ENCODE measurements around the gene ZNF532. TPM values are rescaled to one million over a fixed set of nuclear protein-coding genes. Genes with fewer than 3 reads are reported as not detected.
A peak's percentile ranks its signal among the peaks of the same experiment; 100 is the strongest.

The ZNF532 gene
- total and polyA plus RNA-seq, 3 experiments from 2014 or later = 0.70 to 6.3 (median 6.1) TPM

- Histone ChIP-seq H3K27ac (ENCODE audit: low read depth, low read length) (no peak overlapping the region), H3K4me1 (ENCODE audit: insufficient read depth, low read length) (no peaks in the 10 kb centered on the region), H3K27me3 (ENCODE audit: insufficient read depth, low read length, poor library complexity, severe bottlenecking) (no peaks in the 10 kb centered on the region), H3K36me3 (ENCODE audit: insufficient read depth, low read length) (no peaks in the 10 kb centered on the region), H3K9me3 (ENCODE audit: low read length) (no peaks in the 10 kb centered on the region), H3K4me3 (ENCODE audit: low read length) (no peak overlapping the region)
- Mint-ChIP-seq H3K9me3 (no peaks in the 10 kb centered on the region), H3K4me3 (no peak overlapping the region), H3K4me1 (no peaks in the 10 kb centered on the region), H3K27me3 (peaks cover 2 to 4% of the 10 kb centered on the region in 2 donors), H3K36me3 (peaks cover 0 to 6% (median 0%) of the 10 kb centered on the region in 3 donors), H3K27ac (no peak overlapping the region)
- POLR2A ChIA-PET = no interaction called here
- CTCF ChIA-PET = no interaction called here
- no peak for DNase-seq
Measured at GRCh38 chr18:58951986-58952702, 87.5 kb downstream of the ZNF532 start.

GRCh38 chr18:58952858-58953257 lies 88.2 kb downstream of the ZNF532 start:
- no peaks in the 10 kb centered on the region for H3K4me1 Mint-ChIP-seq
- CTCF ChIA-PET = no interaction called here

GRCh38 chr18:58953627-58954026 lies 89.0 kb downstream of the ZNF532 start:
- H3K4me1 ChIP-seq (ENCODE audit: insufficient read depth, low read length) = no peaks in the 10 kb centered on the region
- H3K36me3 Mint-ChIP-seq = peaks cover 0 to 6% (median 0%) of the 10 kb centered on the region in 3 donors
- no peak overlapping the region for H3K4me3 Mint-ChIP-seq
- H3K27me3 Mint-ChIP-seq = peaks cover 0 to 4% of the 10 kb centered on the region in 2 donors
- no peak overlapping the region for H3K27ac Mint-ChIP-seq
- H3K9me3 ChIP-seq (ENCODE audit: low read length) = no peaks in the 10 kb centered on the region
- POLR2A ChIA-PET = no interaction called here
- no peaks in the 10 kb centered on the region for H3K9me3 Mint-ChIP-seq
- no peaks in the 10 kb centered on the region for H3K27me3 ChIP-seq (ENCODE audit: insufficient read depth, low read length, poor library complexity, severe bottlenecking)
- no peak for DNase-seq
- CTCF ChIA-PET = no interaction called here
- H3K27ac ChIP-seq (ENCODE audit: low read depth, low read length) = no peak overlapping the region
- H3K4me1 Mint-ChIP-seq = no peaks in the 10 kb centered on the region
- no peak overlapping the region for H3K4me3 ChIP-seq (ENCODE audit: low read length)
- no peaks in the 10 kb centered on the region for H3K36me3 ChIP-seq (ENCODE audit: insufficient read depth, low read length)

More at GRCh38 chr18:58952858-58953257, 88.2 kb downstream of the ZNF532 start:
- Mint-ChIP-seq H3K27ac (no peak overlapping the region), H3K27me3 (peaks cover 0 to 4% of the 10 kb centered on the region in 2 donors), H3K36me3 (peaks cover 0 to 6% (median 0%) of the 10 kb centered on the region in 3 donors), H3K9me3 (no peaks in the 10 kb centered on the region), H3K4me3 (no peak overlapping the region)
- Histone ChIP-seq H3K9me3 (ENCODE audit: low read length) (no peaks in the 10 kb centered on the region), H3K27ac (ENCODE audit: low read depth, low read length) (no peak overlapping the region), H3K36me3 (ENCODE audit: insufficient read depth, low read length) (no peaks in the 10 kb centered on the region), H3K4me3 (ENCODE audit: low read length) (no peak overlapping the region), H3K27me3 (ENCODE audit: insufficient read depth, low read length, poor library complexity, severe bottlenecking) (no peaks in the 10 kb centered on the region), H3K4me1 (ENCODE audit: insufficient read depth, low read length) (no peaks in the 10 kb centered on the region)
- DNase-seq = no peak
- POLR2A ChIA-PET = no interaction called here

GRCh38 chr18:58955001-58955400 lies 90.3 kb downstream of the ZNF532 start:
- Histone ChIP-seq H3K27ac (ENCODE audit: low read depth, low read length) (no peak overlapping the region), H3K27me3 (ENCODE audit: insufficient read depth, low read length, poor library complexity, severe bottlenecking) (no peaks in the 10 kb centered on the region), H3K4me1 (ENCODE audit: insufficient read depth, low read length) (no peaks in the 10 kb centered on the region), H3K9me3 (ENCODE audit: low read length) (no peaks in the 10 kb centered on the region), H3K36me3 (ENCODE audit: insufficient read depth, low read length) (no peaks in the 10 kb centered on the region), H3K4me3 (ENCODE audit: low read length) (no peak overlapping the region)
- Mint-ChIP-seq H3K9me3 (no peaks in the 10 kb centered on the region), H3K36me3 (peaks cover 0 to 6% (median 0%) of the 10 kb centered on the region in 3 donors), H3K27ac (no peak overlapping the region), H3K27me3 (peaks cover 0 to 2% of the 10 kb centered on the region in 2 donors), H3K4me3 (no peak overlapping the region), H3K4me1 (no peaks in the 10 kb centered on the region)
- no peak for DNase-seq
- ChIA-PET CTCF (no interaction called here), POLR2A (no interaction called here)

GRCh38 chr18:58955738-58956137 lies 91.1 kb downstream of the ZNF532 start:
- POLR2A ChIA-PET = no interaction called here
- no peak for DNase-seq
- no peak overlapping the region for H3K27ac Mint-ChIP-seq
- CTCF ChIA-PET = no interaction called here
- no peak overlapping the region for H3K4me3 Mint-ChIP-seq
- Histone ChIP-seq H3K27ac (ENCODE audit: low read depth, low read length) (no peak overlapping the region), H3K4me3 (ENCODE audit: low read length) (no peak overlapping the region), H3K4me1 (ENCODE audit: insufficient read depth, low read length) (no peaks in the 10 kb centered on the region), H3K9me3 (ENCODE audit: low read length) (no peaks in the 10 kb centered on the region), H3K36me3 (ENCODE audit: insufficient read depth, low read length) (no peaks in the 10 kb centered on the region), H3K27me3 (ENCODE audit: insufficient read depth, low read length, poor library complexity, severe bottlenecking) (no peaks in the 10 kb centered on the region)
- H3K36me3 Mint-ChIP-seq = peaks cover 0 to 6% (median 0%) of the 10 kb centered on the region in 3 donors
- H3K9me3 Mint-ChIP-seq = no peaks in the 10 kb centered on the region
- H3K4me1 Mint-ChIP-seq = no peaks in the 10 kb centered on the region
- H3K27me3 Mint-ChIP-seq = no peaks in the 10 kb centered on the region

GRCh38 chr18:58958628-58959027 lies 94.0 kb downstream of the ZNF532 start:
- no peaks in the 10 kb centered on the region for H3K4me1 ChIP-seq (ENCODE audit: insufficient read depth, low read length)
- H3K27ac Mint-ChIP-seq = peak overlapping the region in 1 of 8 donors; percentile 6
- H3K4me3 Mint-ChIP-seq = no peak overlapping the region
- peaks cover 0 to 6% (median 0%) of the 10 kb centered on the region in 3 donors for H3K36me3 Mint-ChIP-seq
- H3K9me3 Mint-ChIP-seq = no peaks in the 10 kb centered on the region
- H3K27me3 Mint-ChIP-seq = peaks cover 1 to 4% of the 10 kb centered on the region in 2 donors
- DNase-seq = no peak
- CTCF ChIA-PET = no interaction called here
- H3K4me1 Mint-ChIP-seq = peaks cover 0 to 1% (median 0%) of the 10 kb centered on the region in 3 donors
- no peaks in the 10 kb centered on the region for H3K9me3 ChIP-seq (ENCODE audit: low read length)
- H3K27ac ChIP-seq (ENCODE audit: low read depth, low read length) = no peak overlapping the region
- no peak overlapping the region for H3K4me3 ChIP-seq (ENCODE audit: low read length)
- no peaks in the 10 kb centered on the region for H3K36me3 ChIP-seq (ENCODE audit: insufficient read depth, low read length)
- H3K27me3 ChIP-seq (ENCODE audit: insufficient read depth, low read length, poor library complexity, severe bottlenecking) = no peaks in the 10 kb centered on the region
- POLR2A ChIA-PET = no interaction called here

GRCh38 chr18:58960508-58960907 lies 95.8 kb downstream of the ZNF532 start:
- Mint-ChIP-seq H3K4me3 (no peak overlapping the region), H3K36me3 (peaks cover 0 to 2% (median 0%) of the 10 kb centered on the region in 3 donors), H3K27ac (no peak overlapping the region), H3K4me1 (peaks cover 0 to 3% (median 1%) of the 10 kb centered on the region in 3 donors), H3K27me3 (peaks cover 1 to 4% of the 10 kb centered on the region in 2 donors), H3K9me3 (no peaks in the 10 kb centered on the region)
- Histone ChIP-seq H3K9me3 (ENCODE audit: low read length) (no peaks in the 10 kb centered on the region), H3K27me3 (ENCODE audit: insufficient read depth, low read length, poor library complexity, severe bottlenecking) (no peaks in the 10 kb centered on the region), H3K36me3 (ENCODE audit: insufficient read depth, low read length) (no peaks in the 10 kb centered on the region), H3K27ac (ENCODE audit: low read depth, low read length) (no peak overlapping the region), H3K4me3 (ENCODE audit: low read length) (no peak overlapping the region), H3K4me1 (ENCODE audit: insufficient read depth, low read length) (no peaks in the 10 kb centered on the region)
- ChIA-PET CTCF (no interaction called here), POLR2A (no interaction called here)
- no peak for DNase-seq

GRCh38 chr18:58960946-58961722 lies 96.5 kb downstream of the ZNF532 start:
- CTCF ChIA-PET = no interaction called here
- H3K27me3 ChIP-seq (ENCODE audit: insufficient read depth, low read length, poor library complexity, severe bottlenecking) = no peaks in the 10 kb centered on the region
- H3K4me3 Mint-ChIP-seq = no peak overlapping the region

More at GRCh38 chr18:58960946-58961722, 96.5 kb downstream of the ZNF532 start:
- H3K27me3 Mint-ChIP-seq = peaks cover 3 to 4% of the 10 kb centered on the region in 2 donors
- H3K36me3 Mint-ChIP-seq = peaks cover 0 to 1% (median 0%) of the 10 kb centered on the region in 3 donors
- Histone ChIP-seq H3K36me3 (ENCODE audit: insufficient read depth, low read length) (no peaks in the 10 kb centered on the region), H3K4me3 (ENCODE audit: low read length) (no peak overlapping the region), H3K9me3 (ENCODE audit: low read length) (no peaks in the 10 kb centered on the region), H3K4me1 (ENCODE audit: insufficient read depth, low read length) (no peaks in the 10 kb centered on the region), H3K27ac (ENCODE audit: low read depth, low read length) (no peak overlapping the region)
- DNase-seq = no peak
- H3K4me1 Mint-ChIP-seq = peaks cover 0 to 3% (median 1%) of the 10 kb centered on the region in 3 donors
- H3K9me3 Mint-ChIP-seq = no peaks in the 10 kb centered on the region
- POLR2A ChIA-PET = no interaction called here
- H3K27ac Mint-ChIP-seq = no peak overlapping the region
